HCT116 (cell line): ENCODE results near the gene S100A3. TPM values are rescaled to one million over a fixed set of nuclear protein-coding genes. Genes with fewer than 3 reads are reported as not detected.

Experiments used
- ATAC-seq: fragments of 200-7000 bp; cut with Tn5 transposase; 2 replicates; pipeline ENCODE4 v1.9.1; 2020; ENCODE audit warnings: mild to moderate bottlenecking, moderate library complexity
- BruUV-seq: library from RNA; stranded (reverse); fragments of 400-500 nt; replicated peaks from 2 replicates; lab custom pipeline; 2021; lab: Mats Ljungman, UMichigan
- CTCF ChIA-PET: fragments of 300-600 bp; sonication (Branson Sonifier 250); formaldehyde crosslinking; loops from one replicate; lab custom pipeline; 2021; ENCODE audit warnings: antibody characterized with exemption; lab: Charles Lee
- POLR2A ChIA-PET: fragments of 300-600, 350-600 bp; sonication (Branson Sonifier 250); formaldehyde crosslinking; loops from one replicate; lab custom pipeline; 2021; ENCODE audit warnings: antibody characterized with exemption; lab: Charles Lee
- RAD21 ChIA-PET, 2 experiments: fragments of 300-600 bp; sonication (Branson Sonifier 250); formaldehyde crosslinking; loops; one replicate each; lab custom pipeline; 2023; ENCODE audit warnings: low total read pairs in 2 of 2; ENCODE audit not compliant: uncharacterized antibody in 2 of 2, unreplicated experiment in 2 of 2, low non-redundant PET in 1 of 2; lab: Charles Lee
- DNase-seq: peaks from one replicate; pipeline ENCODE4 v3.0.0-alpha.2; 2010; ENCODE audit warnings: low read depth, low spot score
- H2AFZ ChIP-seq: fragments of 200-600 bp; shearing (Covaris generic), sonication (generic); 2 replicates; pipeline ENCODE4 v1.6.1; 2017; ENCODE audit warnings: low read depth, mixed run types, mixed read lengths, antibody characterized with exemption, low read length; ENCODE audit not compliant: poor library complexity, severe bottlenecking
- H3K27ac ChIP-seq: 2 replicates; pipeline ENCODE4 v1.5.1; 2012; ENCODE audit warnings: low read depth, low read length
- H3K27me3 ChIP-seq: fragments of 200-600 bp; sonication (generic); 2 replicates; pipeline ENCODE4 v1.6.1; 2016; ENCODE audit warnings: mixed run types, low read length, mixed read lengths; ENCODE audit not compliant: insufficient read depth
- H3K36me3 ChIP-seq, 2 experiments: fragments of 200-500 bp in 1 of 2; fragments of 200-600 bp in 1 of 2; sonication (Bioruptor generic) in 1 of 2; sonication (generic) in 1 of 2; 2 replicates each; pipeline versions ENCODE4 v1.5.1 to v1.6.1; 2014 to 2016; ENCODE audit warnings: low read length in 2 of 2, inconsistent platforms in 1 of 2, mixed read lengths in 1 of 2, mixed run types in 1 of 2; ENCODE audit not compliant: insufficient read depth in 2 of 2, control insufficient read depth in 1 of 2
- H3K4me1 ChIP-seq, 2 experiments: fragments of 200-600 bp in 1 of 2; sonication (generic) in 1 of 2; 2 replicates each; pipeline versions ENCODE4 v1.5.1 to v1.6.1; 2012 to 2017; ENCODE audit warnings: low read length in 2 of 2, inconsistent platforms in 1 of 2, mild to moderate bottlenecking in 1 of 2, mixed read lengths in 1 of 2, mixed run types in 1 of 2, moderate library complexity in 1 of 2; ENCODE audit not compliant: insufficient read depth in 2 of 2, control insufficient read depth in 1 of 2
- H3K4me2 ChIP-seq: fragments of 200-600 bp; sonication (generic); 2 replicates; pipeline ENCODE4 v1.6.1; 2017; ENCODE audit warnings: mixed run types, low read length, mixed read lengths
- H3K4me3 ChIP-seq, 2 experiments: fragments of 200-600 bp in 1 of 2; sonication (generic) in 1 of 2; replicated peaks in 1 of 2; 2 replicates each; pipeline ENCODE4 v1.5.1; 2011 to 2016; ENCODE audit warnings: low read length in 2 of 2, control low read depth in 1 of 2, low read depth in 1 of 2, mild to moderate bottlenecking in 1 of 2, mixed read lengths in 1 of 2, mixed run types in 1 of 2
- H3K79me2 ChIP-seq: fragments of 200-600 bp; sonication (generic); 2 replicates; pipeline ENCODE4 v1.6.1; 2017; ENCODE audit warnings: mild to moderate bottlenecking, mixed run types, low read length, moderate library complexity, mixed read lengths; ENCODE audit not compliant: insufficient read depth
- H3K9ac ChIP-seq: fragments of 200-600 bp; sonication (generic); 2 replicates; pipeline ENCODE4 v1.6.1; 2016; ENCODE audit warnings: low read length, mixed read lengths
- H3K9me2 ChIP-seq: fragments of 200-600 bp; sonication (generic), shearing (Covaris generic); 2 replicates; pipeline ENCODE4 v1.6.1; 2017; ENCODE audit warnings: mixed run types, mild to moderate bottlenecking, moderate library complexity; ENCODE audit not compliant: insufficient read depth
- H3K9me3 ChIP-seq, 2 experiments: fragments of 200-500 bp in 1 of 2; fragments of 200-600 bp in 1 of 2; sonication (Bioruptor generic) in 1 of 2; sonication (generic) in 1 of 2; 2 replicates each; pipeline ENCODE4 v1.6.1; 2014 to 2017; ENCODE audit warnings: low read length in 2 of 2, mixed read lengths in 2 of 2, inconsistent platforms in 1 of 2, low read depth in 1 of 2, mild to moderate bottlenecking in 1 of 2, mixed run types in 1 of 2, moderate library complexity in 1 of 2; ENCODE audit not compliant: control insufficient read depth in 1 of 2, insufficient read depth in 1 of 2
- H4K20me1 ChIP-seq: fragments of 200-600 bp; sonication (generic), shearing (Covaris generic); 2 replicates; pipeline ENCODE4 v1.6.1; 2017; ENCODE audit warnings: mixed run types, mild to moderate bottlenecking, moderate library complexity; ENCODE audit not compliant: insufficient read depth
- ATF3 ChIP-seq: IDR thresholded peaks from 2 replicates; pipeline ENCODE4 v1.6.1; 2012
- CBX3 ChIP-seq: IDR thresholded peaks from 2 replicates; pipeline ENCODE4 v1.6.1; 2012; ENCODE audit warnings: low read depth
- CEBPB ChIP-seq: IDR thresholded peaks from 2 replicates; pipeline ENCODE4 v1.6.1; 2012; ENCODE audit warnings: low read depth
- ELF1 ChIP-seq: IDR thresholded peaks from 2 replicates; pipeline ENCODE4 v1.6.1; 2012; ENCODE audit warnings: low read depth, borderline replicate concordance
- EZH2 ChIP-seq: fragments of 200-600 bp; sonication (generic); IDR thresholded peaks from 2 replicates; pipeline ENCODE4 v1.6.1; 2017; ENCODE audit warnings: antibody characterized with exemption, mixed run types
- EZH2phosphoT487 ChIP-seq: fragments of 200-600 bp; IDR thresholded peaks from 2 replicates; pipeline ENCODE4 v1.6.1; 2018; ENCODE audit warnings: antibody characterized with exemption, borderline replicate concordance
- POLR2AphosphoS5 ChIP-seq: IDR thresholded peaks from 2 replicates; pipeline ENCODE4 v1.6.1; 2011; ENCODE audit warnings: mild to moderate bottlenecking, low read depth, low read length, moderate library complexity
- SIN3A ChIP-seq: IDR thresholded peaks from 2 replicates; pipeline ENCODE4 v1.6.1; 2012; ENCODE audit warnings: low read depth
- SP1 ChIP-seq: IDR thresholded peaks from 2 replicates; pipeline ENCODE4 v1.6.1; 2012; ENCODE audit warnings: low read depth
- SRF ChIP-seq: IDR thresholded peaks from 2 replicates; pipeline ENCODE4 v1.6.1; 2012; ENCODE audit warnings: low read depth
- TCF7L2 ChIP-seq: IDR thresholded peaks from 2 replicates; pipeline ENCODE4 v1.7.0; 2011; ENCODE audit warnings: borderline replicate concordance, inconsistent platforms; ENCODE audit not compliant: insufficient read depth, insufficient read length; ENCODE audit errors: extremely low read depth
- YY1 ChIP-seq: IDR thresholded peaks from 2 replicates; pipeline ENCODE4 v1.6.1; 2011; ENCODE audit warnings: low read length, low read depth, moderate library complexity, mild to moderate bottlenecking; ENCODE audit not compliant: insufficient replicate concordance; ENCODE audit errors: extremely low read depth
- ZNF274 ChIP-seq: fragments of 200-500 bp; sonication (Bioruptor generic); IDR thresholded peaks from 2 replicates; pipeline ENCODE4 v1.6.1; 2014; ENCODE audit warnings: mild to moderate bottlenecking, low read depth, low read length, inconsistent platforms
- intact Hi-C: fragments of 100-400 bp; cut with micrococcal nuclease; formaldehyde crosslinking; loops from 2 replicates; pipeline ENCODE4 v1.10.0; 2022
- total RNA-seq: library from RNA; stranded (reverse); gene quantifications from one replicate; pipeline ENCODE4 v1.2.1, GENCODE V29; 2021; ENCODE audit not compliant: unreplicated experiment
- TF ChIP-seq, protein P1 (sequence below), 3 experiments: fragments of 200-600 bp in 1 of 3; sonication (generic) in 1 of 3; IDR thresholded peaks in 2 of 3; conservative IDR thresholded peaks in 1 of 3; 2 replicates each; pipeline ENCODE4 v1.5.1; 2012 to 2017; ENCODE audit warnings: low read depth in 2 of 3, low read length in 2 of 3, antibody characterized with exemption in 1 of 3, borderline replicate concordance in 1 of 3, control low read depth in 1 of 3, mild to moderate bottlenecking in 1 of 3, mixed read lengths in 1 of 3, mixed run types in 1 of 3, moderate library complexity in 1 of 3; ENCODE audit not compliant: insufficient read depth in 1 of 3
- TF ChIP-seq, protein P2 (sequence below): IDR thresholded peaks from 2 replicates; pipeline ENCODE4 v1.6.1; 2011; ENCODE audit warnings: mild to moderate bottlenecking, low read length, moderate library complexity; ENCODE audit not compliant: insufficient replicate concordance; ENCODE audit errors: extremely low read depth

S100A3 gene
- total RNA-seq, 1 experiment from 2014 or later: 4.2 TPM

- peaks cover 58 to 76% of the 10 kb centered on the region in 2 experiments for H3K4me1 ChIP-seq
- BruUV-seq: no TSS peak
- no peak for ATAC-seq
- TF ChIP-seq SP1: no peak
- TF ChIP-seq EZH2phosphoT487: no peak
- no peak for TF ChIP-seq SRF
- no peak for TF ChIP-seq ATF3
- no peak for TF ChIP-seq ZNF274
- TF ChIP-seq, protein P1, sequence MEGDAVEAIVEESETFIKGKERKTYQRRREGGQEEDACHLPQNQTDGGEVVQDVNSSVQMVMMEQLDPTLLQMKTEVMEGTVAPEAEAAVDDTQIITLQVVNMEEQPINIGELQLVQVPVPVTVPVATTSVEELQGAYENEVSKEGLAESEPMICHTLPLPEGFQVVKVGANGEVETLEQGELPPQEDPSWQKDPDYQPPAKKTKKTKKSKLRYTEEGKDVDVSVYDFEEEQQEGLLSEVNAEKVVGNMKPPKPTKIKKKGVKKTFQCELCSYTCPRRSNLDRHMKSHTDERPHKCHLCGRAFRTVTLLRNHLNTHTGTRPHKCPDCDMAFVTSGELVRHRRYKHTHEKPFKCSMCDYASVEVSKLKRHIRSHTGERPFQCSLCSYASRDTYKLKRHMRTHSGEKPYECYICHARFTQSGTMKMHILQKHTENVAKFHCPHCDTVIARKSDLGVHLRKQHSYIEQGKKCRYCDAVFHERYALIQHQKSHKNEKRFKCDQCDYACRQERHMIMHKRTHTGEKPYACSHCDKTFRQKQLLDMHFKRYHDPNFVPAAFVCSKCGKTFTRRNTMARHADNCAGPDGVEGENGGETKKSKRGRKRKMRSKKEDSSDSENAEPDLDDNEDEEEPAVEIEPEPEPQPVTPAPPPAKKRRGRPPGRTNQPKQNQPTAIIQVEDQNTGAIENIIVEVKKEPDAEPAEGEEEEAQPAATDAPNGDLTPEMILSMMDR (IDR thresholded peaks at IDR 0.05 in 2 of 3, conservative IDR thresholded peaks at IDR 0.05 in 1 of 3; ENCODE audit: borderline replicate concordance in 1 of 3, insufficient read depth in 1 of 3, low read depth in 2 of 3, low read length in 2 of 3): no peak
- TF ChIP-seq, protein P2, sequence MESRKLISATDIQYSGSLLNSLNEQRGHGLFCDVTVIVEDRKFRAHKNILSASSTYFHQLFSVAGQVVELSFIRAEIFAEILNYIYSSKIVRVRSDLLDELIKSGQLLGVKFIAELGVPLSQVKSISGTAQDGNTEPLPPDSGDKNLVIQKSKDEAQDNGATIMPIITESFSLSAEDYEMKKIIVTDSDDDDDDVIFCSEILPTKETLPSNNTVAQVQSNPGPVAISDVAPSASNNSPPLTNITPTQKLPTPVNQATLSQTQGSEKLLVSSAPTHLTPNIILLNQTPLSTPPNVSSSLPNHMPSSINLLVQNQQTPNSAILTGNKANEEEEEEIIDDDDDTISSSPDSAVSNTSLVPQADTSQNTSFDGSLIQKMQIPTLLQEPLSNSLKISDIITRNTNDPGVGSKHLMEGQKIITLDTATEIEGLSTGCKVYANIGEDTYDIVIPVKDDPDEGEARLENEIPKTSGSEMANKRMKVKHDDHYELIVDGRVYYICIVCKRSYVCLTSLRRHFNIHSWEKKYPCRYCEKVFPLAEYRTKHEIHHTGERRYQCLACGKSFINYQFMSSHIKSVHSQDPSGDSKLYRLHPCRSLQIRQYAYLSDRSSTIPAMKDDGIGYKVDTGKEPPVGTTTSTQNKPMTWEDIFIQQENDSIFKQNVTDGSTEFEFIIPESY: no peak
- TF ChIP-seq TCF7L2: no peak
- TF ChIP-seq POLR2AphosphoS5: no peak
- TF ChIP-seq ELF1: no peak
- TF ChIP-seq CEBPB: no peak
- no peak for TF ChIP-seq CBX3
- no peak for TF ChIP-seq YY1
- TF ChIP-seq SIN3A: no peak
- no peak for TF ChIP-seq EZH2
- TF ChIP-seq, all 23 proteins: peak for 0
- H3K4me2 ChIP-seq: peak overlapping the region; percentile 68; the same call in 1 of the 2 replicates
- no peaks in the 10 kb centered on the region for H3K79me2 ChIP-seq
- no peaks in the 10 kb centered on the region for H3K36me3 ChIP-seq
- ChIA-PET POLR2A (interaction anchor here (0.6 to 4.2 kb wide), 7 partner anchors 17 to 623 kb away, joined by 3 to 38 read pairs (median 4); partner anchors contain the start of genes S100A14, S100A16 and S100A6), CTCF (interaction anchor here (1.0 to 3.7 kb wide), 5 partner anchors 16 to 58 kb away, joined by 3 to 35 read pairs (median 11); partner anchors contain the start of gene S100A13), RAD21 (interaction anchor here in 1 of 2 experiments (2.1 kb wide), 1 partner anchor 36 kb away, joined by 11 read pairs; no protein-coding TSS in a partner anchor)
- H4K20me1 ChIP-seq: no peaks in the 10 kb centered on the region
- peak overlapping the region; percentile 100 for H3K27ac ChIP-seq
- no peak overlapping the region for H2AFZ ChIP-seq
- intact Hi-C loops: loop anchor here (2.0 kb wide), 1 partner anchor 217 kb away; no protein-coding TSS in a partner anchor
- no peak for DNase-seq
- H3K9me3 ChIP-seq: no peaks in the 10 kb centered on the region
- H3K9me2 ChIP-seq: no peaks in the 10 kb centered on the region
- peak overlapping the region; percentile 80 for H3K9ac ChIP-seq
- no peak overlapping the region for H3K4me3 ChIP-seq
- H3K27me3 ChIP-seq: no peaks in the 10 kb centered on the region
Measured at GRCh38 chr1:153569465-153569864, 20.4 kb upstream of the S100A3 start.
